Stimulated activated CD4-positive, alpha-beta T cell treated with anti-CD3 and anti-CD28 coated beads, TNF-alpha, amount 100 ng/mL, for 24 hours (primary cell): ENCODE results near the gene DENND1A.

Experiments used
- DNase-seq, 3 experiments: peaks; one replicate each; pipeline ENCODE4 v3.0.0-alpha.2; 2020; ENCODE audit warnings: low read depth in 3 of 3

Gene DENND1A

DNA sequence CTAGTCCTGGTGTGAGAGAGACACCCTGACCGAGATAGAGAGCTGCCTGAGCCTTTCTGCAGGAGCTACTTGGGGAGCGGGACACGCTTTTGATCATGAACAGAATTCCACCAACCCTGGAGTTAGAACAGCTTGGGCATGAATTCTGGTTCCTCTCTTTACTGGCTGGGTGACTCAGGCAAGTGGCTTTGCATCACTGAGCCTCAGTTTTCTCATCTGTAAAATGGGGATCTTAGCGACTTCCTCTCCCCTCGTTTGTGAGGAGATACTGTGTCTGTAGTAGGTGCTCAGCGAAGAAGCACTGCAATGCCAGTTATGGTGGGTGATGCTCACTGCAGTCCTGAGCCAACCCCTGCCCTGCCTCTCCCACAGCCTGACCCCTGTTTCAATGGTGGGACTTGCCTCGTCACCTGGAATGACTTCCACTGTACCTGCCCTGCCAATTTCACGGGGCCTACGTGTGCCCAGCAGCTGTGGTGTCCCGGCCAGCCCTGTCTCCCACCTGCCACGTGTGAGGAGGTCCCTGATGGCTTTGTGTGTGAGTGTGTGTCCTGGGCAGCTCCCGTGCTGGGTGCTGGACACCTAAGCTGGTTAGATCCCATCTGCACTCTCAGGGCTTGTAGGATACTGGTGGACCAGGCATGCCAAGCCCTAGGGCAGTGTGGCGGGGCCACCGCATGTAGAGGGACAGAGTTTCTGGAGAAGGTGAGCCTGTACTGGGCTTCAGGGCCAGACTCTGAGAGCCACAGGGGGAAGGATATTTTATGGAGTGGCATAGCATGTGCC lies 557.9 kb downstream of the DENND1A start:
- DNase-seq, result no peak

DNA sequence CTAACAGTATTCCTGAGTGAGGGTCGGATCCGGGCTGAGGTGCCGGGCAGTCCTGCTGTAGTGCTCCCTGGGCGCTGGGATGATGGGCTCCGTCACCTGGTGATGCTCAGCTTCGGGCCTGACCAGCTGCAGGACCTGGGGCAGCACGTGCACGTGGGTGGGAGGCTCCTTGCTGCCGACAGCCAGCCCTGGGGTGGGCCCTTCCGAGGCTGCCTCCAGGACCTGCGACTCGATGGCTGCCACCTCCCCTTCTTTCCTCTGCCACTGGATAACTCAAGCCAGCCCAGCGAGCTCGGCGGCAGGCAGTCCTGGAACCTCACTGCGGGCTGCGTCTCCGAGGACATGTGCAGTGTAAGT lies 558.7 kb downstream of the DENND1A start:
- DNase-seq, result no peak

DNA sequence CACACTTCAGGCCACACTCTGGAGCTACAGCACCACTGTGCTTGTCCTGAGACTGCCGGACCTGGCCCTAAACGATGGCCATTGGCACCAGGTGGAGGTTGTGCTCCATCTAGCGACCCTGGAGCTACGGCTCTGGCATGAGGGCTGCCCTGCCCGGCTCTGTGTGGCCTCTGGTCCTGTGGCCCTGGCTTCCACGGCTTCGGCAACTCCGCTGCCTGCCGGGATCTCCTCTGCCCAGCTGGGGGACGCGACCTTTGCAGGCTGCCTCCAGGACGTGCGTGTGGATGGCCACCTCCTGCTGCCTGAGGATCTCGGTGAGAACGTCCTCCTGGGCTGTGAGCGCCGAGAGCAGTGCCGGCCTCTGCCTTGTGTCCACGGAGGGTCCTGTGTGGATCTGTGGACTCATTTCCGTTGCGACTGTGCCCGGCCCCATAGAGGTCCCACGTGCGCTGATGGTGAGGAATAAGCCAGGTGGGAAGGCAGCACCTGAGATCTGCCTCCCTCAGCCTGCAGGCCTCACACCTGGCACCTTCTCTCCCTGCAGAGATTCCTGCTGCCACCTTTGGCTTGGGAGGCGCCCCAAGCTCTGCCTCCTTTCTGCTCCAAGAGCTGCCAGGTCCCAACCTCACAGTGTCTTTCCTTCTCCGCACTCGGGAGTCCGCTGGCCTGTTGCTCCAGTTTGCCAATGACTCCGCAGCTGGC lies 559.2 kb downstream of the DENND1A start:
- no peak for DNase-seq

DNA sequence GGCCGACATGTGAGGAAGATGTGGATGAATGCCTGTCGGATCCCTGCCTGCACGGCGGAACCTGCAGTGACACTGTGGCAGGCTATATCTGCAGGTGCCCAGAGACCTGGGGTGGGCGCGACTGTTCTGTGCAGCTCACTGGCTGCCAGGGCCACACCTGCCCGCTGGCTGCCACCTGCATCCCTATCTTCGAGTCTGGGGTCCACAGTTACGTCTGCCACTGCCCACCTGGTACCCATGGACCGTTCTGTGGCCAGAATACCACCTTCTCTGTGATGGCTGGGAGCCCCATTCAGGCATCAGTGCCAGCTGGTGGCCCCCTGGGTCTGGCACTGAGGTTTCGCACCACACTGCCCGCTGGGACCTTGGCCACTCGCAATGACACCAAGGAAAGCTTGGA lies 559.8 kb downstream of the DENND1A start:
- no peak for DNase-seq

DNA sequence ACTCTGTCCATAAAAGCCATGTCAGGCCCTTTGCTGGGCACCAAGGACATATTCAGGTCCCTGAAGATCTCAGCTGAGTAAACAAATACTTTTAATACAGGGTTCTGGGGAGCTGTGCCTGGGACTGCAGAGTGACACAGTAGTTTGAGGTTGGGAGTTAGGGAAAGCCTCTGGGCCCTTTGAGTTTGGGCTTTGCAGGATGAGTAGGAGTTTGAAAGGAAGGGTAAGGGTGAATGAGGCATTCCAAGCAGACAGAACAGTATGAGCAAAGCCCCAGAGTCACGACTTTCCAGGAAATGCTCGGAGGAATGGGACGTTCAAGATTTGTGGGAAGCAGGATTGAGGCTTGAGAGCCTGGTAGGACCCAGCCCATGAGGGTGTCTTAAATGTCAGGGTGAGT lies 560.6 kb downstream of the DENND1A start:
- DNase-seq, result no peak

DNA sequence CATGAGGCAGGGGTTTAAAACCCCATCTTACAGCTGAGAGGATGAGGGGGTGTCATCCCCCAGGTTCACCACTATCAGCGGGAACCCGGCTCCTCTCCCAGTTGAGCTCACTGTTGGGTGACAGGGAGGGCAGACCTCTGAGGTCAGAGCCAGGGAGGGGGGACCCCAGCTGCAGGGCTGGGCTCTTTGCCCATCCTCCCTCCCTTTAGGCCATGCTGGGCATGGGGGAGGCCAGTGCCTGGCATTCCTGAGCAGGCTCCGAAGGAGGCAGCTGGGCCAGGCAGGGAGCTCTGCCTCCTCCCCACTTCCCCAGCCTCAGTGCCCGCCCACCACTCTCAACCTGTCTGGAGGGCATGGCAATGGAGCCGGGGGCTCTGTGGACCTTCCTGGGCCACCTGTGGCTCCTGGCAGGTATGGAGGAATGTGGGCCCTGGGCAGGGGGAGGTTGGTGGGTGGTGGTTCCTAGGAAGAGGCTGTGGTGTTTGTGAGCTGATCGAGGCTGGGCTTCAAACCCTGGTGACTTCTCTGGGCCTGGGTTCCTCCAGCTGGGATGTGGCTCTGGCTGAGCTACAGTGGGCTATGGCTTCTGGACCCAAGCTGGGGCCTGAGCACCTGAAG lies 561.3 kb downstream of the DENND1A start:
- no peak for DNase-seq

DNA sequence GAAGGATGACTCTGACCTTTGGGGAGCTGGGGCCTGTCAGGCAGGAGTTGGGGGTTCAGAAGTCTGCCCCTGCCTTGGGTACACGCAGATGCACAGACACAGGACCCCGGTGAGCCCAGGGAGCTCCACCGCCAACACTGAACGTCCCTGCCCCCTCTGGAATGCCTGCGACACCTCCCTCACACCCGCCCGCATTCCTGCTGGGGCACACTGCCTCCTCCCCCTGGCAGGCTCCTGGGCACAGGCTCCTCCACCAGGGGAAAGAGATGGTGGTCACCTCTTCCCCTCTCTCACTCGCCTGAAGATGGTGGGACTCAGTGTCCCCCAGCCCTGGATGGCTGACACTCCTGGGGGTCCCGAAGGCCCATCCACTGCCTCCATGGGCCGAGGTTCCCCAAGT lies 561.9 kb downstream of the DENND1A start:
- no peak for DNase-seq

DNA sequence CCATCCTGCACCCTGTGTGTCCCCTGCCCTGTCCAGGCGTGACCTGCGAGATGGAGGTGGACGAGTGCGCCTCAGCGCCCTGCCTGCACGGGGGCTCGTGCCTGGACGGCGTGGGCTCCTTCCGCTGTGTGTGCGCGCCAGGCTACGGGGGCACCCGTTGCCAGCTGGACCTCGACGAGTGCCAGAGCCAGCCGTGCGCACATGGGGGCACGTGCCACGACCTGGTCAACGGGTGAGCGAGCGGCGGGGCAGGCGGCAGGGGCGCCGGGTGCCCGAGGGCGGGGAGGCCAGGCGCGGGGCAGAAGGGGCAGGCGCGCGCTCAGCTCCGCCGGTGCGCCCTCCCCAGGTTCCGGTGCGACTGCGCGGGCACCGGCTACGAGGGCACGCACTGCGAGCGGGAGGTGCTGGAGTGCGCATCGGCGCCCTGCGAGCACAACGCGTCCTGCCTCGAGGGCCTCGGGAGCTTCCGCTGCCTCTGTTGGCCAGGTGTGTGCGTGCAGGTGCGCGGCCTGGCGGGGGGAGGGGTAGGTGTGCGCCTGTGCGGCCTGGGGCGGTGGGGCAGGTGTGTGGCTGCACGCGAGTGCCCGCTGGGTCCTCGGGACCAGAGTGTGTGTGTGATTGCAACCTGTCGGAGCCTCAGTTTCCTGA lies 563.9 kb downstream of the DENND1A start:
- no peak for DNase-seq

DNA sequence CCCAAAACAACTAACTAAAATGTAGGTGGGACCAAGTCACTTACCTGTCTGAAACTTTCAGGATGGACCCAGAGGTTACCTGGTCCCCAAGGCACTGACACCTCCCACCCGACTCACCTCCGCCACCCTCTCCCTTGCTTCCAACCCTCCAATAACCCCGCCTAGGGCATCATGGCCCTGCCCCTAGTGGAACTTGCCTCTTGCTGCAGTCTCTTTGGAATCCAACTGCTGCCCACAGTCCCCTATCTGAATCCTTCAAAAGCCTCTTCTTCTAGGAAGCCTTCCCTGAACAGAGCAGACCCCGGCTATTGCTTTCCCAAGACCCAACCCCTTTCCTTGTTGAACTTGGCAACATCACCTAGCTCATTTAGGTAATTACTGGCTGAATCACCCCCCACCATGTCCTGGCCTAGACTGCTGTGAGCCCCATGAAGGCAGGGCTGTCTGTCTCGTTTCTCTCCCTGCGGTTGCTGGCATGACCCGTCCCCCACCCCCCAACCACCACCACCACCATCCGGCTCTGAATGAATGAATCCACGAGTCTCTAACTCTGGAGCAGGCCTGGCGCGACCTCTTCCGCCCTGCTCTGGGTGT lies 564.5 kb downstream of the DENND1A start:
- DNase-seq, result no peak

DNA sequence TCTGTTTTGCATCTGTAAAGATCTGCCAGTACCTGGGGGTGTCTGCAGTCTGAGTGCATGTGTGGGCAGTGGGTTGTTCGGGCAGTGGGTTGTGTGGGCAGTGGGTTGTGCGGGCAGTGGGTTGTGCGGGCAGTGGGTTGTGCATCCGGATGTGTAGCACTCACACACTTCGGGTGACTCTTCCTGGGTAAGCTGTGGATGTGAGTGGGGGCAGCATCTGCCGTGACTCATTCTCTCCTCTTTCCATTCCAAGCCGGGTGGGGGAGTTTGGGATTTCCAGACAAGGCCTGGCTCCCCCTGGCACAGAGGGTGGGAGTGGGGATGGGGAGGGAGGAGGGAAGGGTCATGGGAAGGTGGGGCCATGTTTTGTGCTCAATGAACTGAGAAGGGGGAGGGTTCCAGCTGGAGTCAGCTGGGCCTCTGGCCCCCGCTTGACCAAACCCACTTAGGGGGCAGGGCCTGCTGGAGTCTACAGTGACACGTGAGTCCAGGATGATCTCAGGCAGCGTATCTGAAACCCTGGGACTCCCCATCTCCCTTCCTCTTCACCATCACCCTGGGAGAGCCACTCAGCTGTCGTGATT lies 565.6 kb downstream of the DENND1A start:
- no peak for DNase-seq

DNA sequence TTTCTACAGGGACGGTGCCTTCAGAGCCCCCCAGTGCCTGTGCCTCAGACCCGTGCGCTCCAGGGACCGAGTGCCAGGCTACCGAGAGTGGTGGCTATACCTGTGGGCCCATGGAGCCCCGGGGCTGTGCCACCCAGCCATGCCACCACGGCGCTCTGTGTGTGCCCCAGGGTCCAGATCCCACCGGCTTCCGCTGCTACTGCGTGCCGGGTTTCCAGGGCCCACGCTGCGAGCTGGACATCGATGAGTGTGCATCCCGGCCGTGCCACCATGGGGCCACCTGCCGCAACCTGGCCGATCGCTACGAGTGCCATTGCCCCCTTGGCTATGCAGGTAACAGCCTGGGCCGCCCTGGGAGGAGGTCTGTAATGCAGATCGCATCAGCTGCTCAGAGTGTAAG lies 567.1 kb downstream of the DENND1A start:
- DNase-seq, result no peak

DNA sequence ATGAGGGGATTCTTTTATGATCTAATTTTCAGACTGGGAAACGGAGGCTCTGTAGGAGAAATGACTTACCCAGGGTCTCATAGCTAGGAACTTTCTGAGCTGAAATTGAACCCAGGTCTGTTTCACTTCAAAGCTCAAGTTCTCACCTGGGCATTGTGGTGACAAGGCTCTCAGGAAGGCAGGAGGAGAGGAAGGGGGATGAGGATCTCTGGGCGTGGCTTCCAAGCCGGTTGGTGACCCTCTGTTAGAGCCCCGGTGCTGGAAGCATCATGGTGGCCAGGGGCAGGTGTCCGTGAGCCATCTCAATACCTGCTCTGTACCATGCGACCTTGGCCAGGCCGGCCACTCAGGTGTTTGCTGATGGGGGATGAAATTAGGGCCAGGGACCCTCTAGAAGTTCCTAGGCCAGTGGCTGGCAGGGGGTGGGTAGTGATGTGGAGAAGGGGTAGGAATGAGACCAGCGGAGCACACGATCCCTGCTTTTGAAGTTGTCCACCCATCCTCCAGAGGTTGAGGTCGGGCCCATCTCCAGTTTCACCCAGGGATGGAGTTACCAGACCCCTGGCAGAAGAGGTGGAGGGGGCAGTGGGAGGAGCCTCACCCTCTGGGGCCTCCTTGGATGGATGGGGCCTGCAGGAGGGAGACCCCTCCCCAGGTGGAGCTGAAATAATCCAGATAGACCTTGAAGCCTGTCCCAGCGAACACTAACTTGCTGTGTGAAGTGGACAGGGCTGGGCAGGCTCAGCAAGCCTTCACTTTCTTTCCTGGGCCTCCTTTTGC lies 568.0 kb downstream of the DENND1A start:
- DNase-seq, result no peak

DNA sequence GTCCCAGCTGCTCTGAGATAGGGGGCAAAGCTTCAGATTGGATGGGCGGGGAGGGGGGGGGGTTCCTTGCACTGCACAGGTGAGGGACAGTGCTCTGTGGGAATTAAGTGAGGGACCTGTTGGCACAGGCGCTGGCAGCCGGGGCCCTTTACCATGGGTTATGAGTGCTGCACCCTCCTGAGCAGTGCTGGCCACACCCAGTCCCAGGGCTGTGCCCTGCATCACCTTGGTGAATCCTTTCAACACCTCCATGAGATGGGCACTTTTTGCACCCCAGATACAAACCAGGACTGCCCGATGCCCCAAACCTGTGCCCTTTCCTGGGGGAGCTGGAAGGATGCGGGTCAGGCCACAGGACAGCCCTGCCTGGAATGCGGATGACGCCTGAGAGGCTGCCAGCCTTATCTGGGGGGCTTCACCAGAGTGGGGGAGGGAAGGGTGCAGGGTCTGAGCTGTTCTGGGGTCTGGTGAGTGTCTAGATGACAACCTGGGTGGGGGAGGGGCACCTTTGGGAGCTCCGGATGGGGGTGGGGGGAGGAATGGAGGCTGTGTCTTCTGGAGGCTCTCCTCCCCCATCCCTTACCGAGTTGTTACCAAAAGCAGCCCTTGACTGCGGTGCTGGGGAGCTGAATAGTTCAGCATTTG lies 568.7 kb downstream of the DENND1A start:
- DNase-seq, result no peak

DNA sequence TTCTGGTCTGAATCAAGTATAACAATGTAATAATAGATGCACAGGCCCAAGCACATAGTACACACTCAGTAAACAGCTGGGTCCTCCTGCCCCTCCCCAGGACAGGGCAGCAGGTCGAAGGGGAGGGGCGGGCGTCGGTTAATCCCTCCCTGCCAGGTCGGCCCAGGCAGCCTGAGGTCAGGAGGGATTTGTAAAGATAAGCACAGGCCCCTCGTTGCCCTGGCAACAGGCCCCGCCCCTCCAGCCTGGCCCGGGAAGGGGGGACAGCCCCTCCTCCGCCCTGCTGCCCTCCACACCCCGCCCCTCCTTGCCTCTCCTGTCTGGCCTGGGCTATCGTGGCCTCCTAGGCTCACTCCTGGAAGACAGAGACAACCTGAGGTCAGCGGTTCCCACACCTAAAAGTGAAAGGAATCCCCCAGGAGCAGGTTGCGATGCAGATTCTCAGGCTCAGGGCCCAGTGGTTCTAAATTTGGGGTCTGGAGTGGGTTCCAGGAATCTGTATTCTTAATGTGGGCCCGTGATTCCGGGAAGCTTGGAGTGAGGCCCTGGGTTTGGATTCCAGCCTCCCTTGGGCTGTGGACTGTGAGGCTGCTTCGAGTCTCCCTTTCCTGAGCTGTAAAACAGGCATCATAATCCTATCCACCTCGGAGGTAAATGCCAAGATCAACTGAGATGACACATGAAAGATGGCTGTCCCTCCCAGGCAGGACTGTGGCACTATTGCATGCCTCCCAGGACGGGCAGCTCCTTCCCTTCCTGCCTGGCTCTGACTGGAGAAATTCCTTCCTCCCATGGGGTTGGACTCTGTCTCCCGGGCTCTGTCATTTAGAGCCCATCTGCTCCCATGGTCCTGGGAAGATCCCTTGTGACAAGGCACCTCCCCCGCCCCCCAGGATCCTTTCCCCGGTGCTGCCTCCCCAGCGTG lies 569.5 kb downstream of the DENND1A start:
- DNase-seq, result peak in 1 of 3 experiments; percentile 39

DNA sequence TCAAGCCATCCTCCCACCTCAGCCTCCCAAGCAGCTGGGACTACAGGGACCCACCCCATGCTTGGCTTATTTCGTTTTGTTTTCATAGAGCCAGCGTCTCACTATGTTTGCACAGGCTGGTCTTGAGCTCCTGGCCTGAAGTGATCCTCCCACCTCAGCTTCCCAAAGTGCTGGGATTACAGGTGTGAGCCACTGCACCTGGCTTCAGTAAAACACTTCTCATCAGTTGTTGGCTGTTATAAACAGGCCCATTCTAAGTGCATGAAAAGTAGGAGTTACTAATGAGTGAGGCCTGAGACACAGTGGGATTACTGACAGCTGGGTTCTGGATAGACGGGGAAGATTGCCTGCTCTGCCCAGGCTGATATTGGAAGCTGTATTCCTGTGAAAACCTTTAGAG lies 570.4 kb downstream of the DENND1A start:
- no peak for DNase-seq

DNA sequence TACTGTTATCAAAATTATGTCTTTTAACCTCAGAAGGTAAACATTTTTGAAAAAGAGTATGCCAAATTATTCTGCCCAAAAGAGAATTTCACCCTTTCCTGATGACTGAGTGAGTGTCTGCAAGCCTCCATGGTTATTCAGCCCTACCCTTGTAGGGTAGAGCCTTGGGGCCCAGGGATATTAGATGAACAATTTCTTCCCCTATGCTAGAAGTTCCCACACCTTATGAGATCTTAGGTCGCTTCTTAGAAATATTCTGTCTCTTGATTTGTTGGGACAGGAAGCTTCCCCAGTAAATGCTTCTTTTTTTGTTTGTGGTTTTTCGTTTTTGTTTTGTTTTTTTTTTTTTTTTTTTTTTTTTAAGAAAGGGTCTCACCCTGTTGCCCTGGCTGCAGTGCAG lies 570.8 kb downstream of the DENND1A start:
- DNase-seq, result no peak

DNA sequence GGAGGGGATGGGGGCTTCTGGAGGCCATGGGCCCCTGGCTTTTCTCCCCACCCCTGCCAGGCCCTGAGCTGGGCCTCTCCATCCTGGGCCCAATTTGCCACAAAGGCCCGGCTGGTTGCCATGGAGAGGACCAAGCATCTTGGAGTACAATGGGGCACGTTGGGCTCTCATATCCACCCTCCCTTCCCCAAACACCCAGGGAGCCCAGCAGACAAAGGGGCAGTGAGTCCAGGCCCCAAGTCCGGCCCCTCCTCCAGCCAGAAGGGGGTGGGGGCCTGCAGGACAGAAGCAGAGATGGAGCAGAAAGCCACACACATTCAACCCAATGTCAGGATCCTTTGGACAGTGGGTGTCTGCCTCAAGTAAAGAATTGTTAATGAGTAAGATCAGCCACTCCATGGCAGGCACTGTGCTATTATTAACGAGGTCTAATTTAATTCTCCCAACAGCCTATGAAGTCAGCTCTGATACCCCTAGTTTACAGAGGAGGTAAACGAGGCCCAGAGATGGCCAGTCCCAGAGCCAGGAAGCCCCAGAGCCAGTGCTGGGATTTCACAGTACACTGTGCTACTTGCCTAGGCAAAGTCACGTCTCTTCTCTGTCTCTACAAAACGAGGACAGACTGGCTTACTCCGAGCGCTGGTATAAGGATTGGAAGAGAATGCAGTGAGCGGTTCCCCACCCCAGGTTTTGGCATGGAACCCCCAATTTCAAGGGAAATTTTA lies 571.6 kb downstream of the DENND1A start:
- no peak for DNase-seq

DNA sequence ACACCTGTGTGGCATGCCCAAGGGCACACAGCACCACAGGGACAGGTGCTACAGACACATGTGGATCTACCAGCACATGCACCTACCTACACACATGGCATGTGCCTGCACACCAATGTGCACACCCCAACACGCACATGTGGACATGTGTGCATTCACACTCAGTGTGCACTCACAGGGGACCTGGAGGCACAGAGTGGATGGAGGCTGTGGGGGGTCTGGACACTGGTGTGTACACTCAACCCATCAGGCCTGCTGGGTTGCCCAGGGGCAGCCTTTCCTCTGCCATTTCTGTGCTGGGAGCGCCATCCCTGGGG lies 572.2 kb downstream of the DENND1A start:
- DNase-seq, result no peak
